Fibroblast of lung (primary cell): ENCODE measurements around the gene NSUN2. TPM values are rescaled to one million over a fixed set of nuclear protein-coding genes. Genes with fewer than 3 reads are reported as not detected.

ENCODE experiments used
- DNase-seq, 2 donors: peaks; one replicate each; pipeline versions ENCODE4 v3.0.0 to v3.0.0-alpha.2; 2010; ENCODE audit warnings: low read depth in 2 of 2
- H2AFZ ChIP-seq: 2 replicates; pipeline ENCODE4 v1.5.1; 2012; ENCODE audit warnings: low read length, control low read depth, inconsistent platforms
- H3K27ac ChIP-seq: 2 replicates; pipeline ENCODE4 v1.5.1; 2011; ENCODE audit warnings: low read length, control low read depth; ENCODE audit not compliant: insufficient read depth
- H3K27me3 ChIP-seq: 2 replicates; pipeline ENCODE4 v1.5.1; 2011; ENCODE audit warnings: mild to moderate bottlenecking, low read length; ENCODE audit not compliant: control insufficient read depth, insufficient read depth
- H3K36me3 ChIP-seq: 2 replicates; pipeline ENCODE4 v1.5.1; 2011; ENCODE audit warnings: low read length; ENCODE audit not compliant: control insufficient read depth, insufficient read depth
- H3K4me1 ChIP-seq: 2 replicates; pipeline ENCODE4 v1.5.1; 2011; ENCODE audit warnings: low read length; ENCODE audit not compliant: control insufficient read depth, insufficient read depth; ENCODE audit errors: extremely low read depth
- H3K4me2 ChIP-seq: 2 replicates; pipeline ENCODE4 v1.5.1; 2011; ENCODE audit warnings: low read length, control low read depth; ENCODE audit not compliant: insufficient read depth; ENCODE audit errors: extremely low read depth
- H3K4me3 ChIP-seq, 4 experiments: fragments of 200-600 bp in 1 of 4; sonication (generic) in 1 of 4; replicated peaks in 1 of 4; 2 replicates each; pipeline ENCODE4 v1.5.1; 2011 to 2016; ENCODE audit warnings: low read length in 4 of 4, low read depth in 3 of 4, mild to moderate bottlenecking in 3 of 4, control low read depth in 2 of 4, inconsistent platforms in 1 of 4, mixed read lengths in 1 of 4; ENCODE audit not compliant: insufficient read depth in 1 of 4; ENCODE audit errors: control extremely low read depth in 1 of 4
- H3K79me2 ChIP-seq: 2 replicates; pipeline ENCODE4 v1.5.1; 2012; ENCODE audit warnings: mild to moderate bottlenecking, low read length, inconsistent platforms; ENCODE audit not compliant: control insufficient read depth, insufficient read depth
- H3K9ac ChIP-seq: 2 replicates; pipeline ENCODE4 v1.5.1; 2011; ENCODE audit warnings: mild to moderate bottlenecking, low read length, control low read depth; ENCODE audit not compliant: insufficient read depth
- H3K9me3 ChIP-seq: 2 replicates; pipeline ENCODE4 v1.5.1; 2012; ENCODE audit warnings: low read depth, low read length; ENCODE audit not compliant: control insufficient read depth, insufficient read depth
- H4K20me1 ChIP-seq: 2 replicates; pipeline ENCODE4 v1.5.1; 2011; ENCODE audit warnings: low read length; ENCODE audit not compliant: control insufficient read depth, insufficient read depth; ENCODE audit errors: extremely low read depth
- CTCF ChIP-seq, 2 donors: IDR thresholded peaks in 1 of 2; conservative IDR thresholded peaks in 1 of 2; 1 replicate in 1 of 2; 2 replicates in 1 of 2; pipeline ENCODE4 v1.5.1; 2011 to 2012; ENCODE audit warnings: low read length in 2 of 2, control low read depth in 1 of 2, inconsistent platforms in 1 of 2, low read depth in 1 of 2, mild to moderate bottlenecking in 1 of 2
- EZH2 ChIP-seq: IDR thresholded peaks from 2 replicates; pipeline ENCODE4 v1.5.1; 2012; ENCODE audit warnings: low read length, control low read depth, mild to moderate bottlenecking; ENCODE audit errors: missing control alignments
- polyA plus RNA-seq, 2 donors: library from polyadenylated mRNA; depleted of rRNA in 1 of 2; stranded (reverse) in 1 of 2; unstranded in 1 of 2; fragments of >200 nt; gene quantifications; 2 replicates each; pipeline ENCODE4 v1.2.1, GENCODE V29; 2011 to 2012; ENCODE audit warnings: missing spikeins in 1 of 2
- total RNA-seq: library from RNA; depleted of rRNA; stranded (reverse); fragments of >200 nt; gene quantifications from 2 replicates; pipeline ENCODE4 v1.2.1, GENCODE V29; 2014

Gene NSUN2
- total and polyA plus RNA-seq, 2 donors (not counting 1 experiment from before 2014, with no cell fraction given): 40.2 to 43.6 TPM

DNA sequence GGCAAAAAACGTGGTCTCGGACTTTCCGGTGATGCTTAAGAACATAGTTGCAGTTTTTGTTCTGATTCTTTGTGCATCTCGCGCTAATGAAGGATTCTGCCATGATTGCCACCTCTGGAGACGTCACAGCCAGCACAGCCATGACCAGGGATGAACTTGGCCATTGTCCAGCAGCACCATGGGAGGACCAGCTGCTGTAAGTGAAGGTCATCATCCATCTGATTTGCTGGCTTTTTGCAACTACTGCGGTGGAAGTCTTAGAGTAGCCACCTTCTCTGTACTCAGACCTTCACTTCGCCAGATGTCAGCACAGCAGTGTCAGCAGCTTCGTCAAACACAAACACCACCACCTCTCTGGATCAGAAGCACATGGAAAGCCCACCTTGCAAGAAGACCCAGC is 45.7 kb downstream of the NSUN2 start:
- no peak overlapping the region for H3K4me2 ChIP-seq
- no peaks in the 10 kb centered on the region for H3K9me3 ChIP-seq
- no peak overlapping the region for H2AFZ ChIP-seq
- no peak overlapping the region for H3K4me3 ChIP-seq
- no peak for DNase-seq
- H4K20me1 ChIP-seq: no peaks in the 10 kb centered on the region
- no peak for TF ChIP-seq CTCF (conservative IDR thresholded peaks at IDR 0.05 in 1 of 2, IDR thresholded peaks at IDR 0.05 in 1 of 2; ENCODE audit: low read depth in 1 of 2, low read length in 2 of 2)
- no peak for TF ChIP-seq EZH2
- H3K27ac ChIP-seq: no peak overlapping the region
- no peaks in the 10 kb centered on the region for H3K36me3 ChIP-seq
- no peaks in the 10 kb centered on the region for H3K4me1 ChIP-seq
- H3K27me3 ChIP-seq: peaks cover 19% of the 10 kb centered on the region
- H3K79me2 ChIP-seq: no peaks in the 10 kb centered on the region
- no peak overlapping the region for H3K9ac ChIP-seq

- H4K20me1 ChIP-seq: no peaks in the 10 kb centered on the region
- H3K9ac ChIP-seq: no peak overlapping the region
- H3K4me3 ChIP-seq: no peak overlapping the region
- no peak overlapping the region for H3K27ac ChIP-seq
- no peak overlapping the region for H2AFZ ChIP-seq
- peaks cover 24% of the 10 kb centered on the region for H3K27me3 ChIP-seq
- no peaks in the 10 kb centered on the region for H3K4me1 ChIP-seq
- H3K4me2 ChIP-seq: no peak overlapping the region
- DNase-seq: no peak
- no peaks in the 10 kb centered on the region for H3K9me3 ChIP-seq
- no peaks in the 10 kb centered on the region for H3K79me2 ChIP-seq
- H3K36me3 ChIP-seq: no peaks in the 10 kb centered on the region
- no peak for TF ChIP-seq EZH2
- no peak for TF ChIP-seq CTCF (conservative IDR thresholded peaks at IDR 0.05 in 1 of 2, IDR thresholded peaks at IDR 0.05 in 1 of 2; ENCODE audit: low read depth in 1 of 2, low read length in 2 of 2)
These were observed 46.2 kb downstream of the NSUN2 start for GRCh38 chr5:6586647-6587042.

DNA sequence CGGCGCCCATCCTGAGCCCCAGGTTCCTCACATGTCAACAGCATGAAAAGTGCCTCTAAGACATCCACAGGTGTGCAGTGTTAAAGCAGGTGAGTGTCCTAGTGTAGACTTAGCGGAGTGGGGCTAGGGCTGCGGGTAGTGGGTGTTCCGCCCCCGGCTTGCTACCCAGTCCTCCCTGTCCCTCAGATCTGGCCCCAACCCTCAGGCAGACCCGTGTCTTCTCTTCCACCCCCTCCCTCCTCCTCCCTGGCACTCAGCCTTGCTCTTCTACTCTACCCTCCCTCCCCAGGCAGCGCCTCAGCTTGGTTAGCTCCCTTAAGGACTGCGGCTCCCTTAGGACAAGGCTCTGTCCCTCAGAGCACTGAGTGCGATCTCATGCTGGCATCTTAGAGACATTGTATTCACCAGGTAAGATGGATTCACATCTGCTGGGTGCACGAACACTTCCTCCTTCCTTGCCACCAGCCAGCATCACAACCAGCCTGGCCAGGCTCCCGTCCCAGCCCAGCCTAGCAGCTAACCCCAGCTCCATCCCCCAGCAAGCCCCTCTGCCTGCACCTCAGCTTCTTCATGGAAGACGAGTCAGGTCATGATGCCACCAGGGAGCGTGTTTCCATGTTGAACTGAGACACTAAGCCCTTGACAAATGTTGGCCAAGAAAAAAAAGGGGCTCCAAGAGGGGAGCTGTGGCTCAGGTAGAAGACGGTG is 46.8 kb downstream of the NSUN2 start:
- no peak overlapping the region for H3K4me3 ChIP-seq
- H4K20me1 ChIP-seq: no peaks in the 10 kb centered on the region
- H3K4me1 ChIP-seq: no peaks in the 10 kb centered on the region
- H3K27ac ChIP-seq: no peak overlapping the region
- no peaks in the 10 kb centered on the region for H3K79me2 ChIP-seq
- no peak for TF ChIP-seq EZH2
- TF ChIP-seq CTCF (conservative IDR thresholded peaks at IDR 0.05 in 1 of 2, IDR thresholded peaks at IDR 0.05 in 1 of 2; ENCODE audit: low read depth in 1 of 2, low read length in 2 of 2): no peak
- no peak overlapping the region for H2AFZ ChIP-seq
- peaks cover 26% of the 10 kb centered on the region for H3K27me3 ChIP-seq
- no peak for DNase-seq
- no peaks in the 10 kb centered on the region for H3K36me3 ChIP-seq
- no peaks in the 10 kb centered on the region for H3K9me3 ChIP-seq
- H3K9ac ChIP-seq: no peak overlapping the region
- no peak overlapping the region for H3K4me2 ChIP-seq
